GM19468 (cell line): ENCODE data around the gene ZC3H7B.
"Not testable (repeated sequence)": the region's sequence is repeated elsewhere in the genome, so short reads cannot be mapped to it uniquely, and the experiment has no call there.

ENCODE experiments used
- ATAC-seq: cut with Tn5 transposase; IDR thresholded peaks from one replicate; pipeline ENCODE4 v1.9.1; 2021; ENCODE audit warnings: mild to moderate bottlenecking, moderate library complexity, moderate number of reproducible peaks; ENCODE audit not compliant: unreplicated experiment; ENCODE audit errors: extremely low read depth

Gene ZC3H7B

DNA sequence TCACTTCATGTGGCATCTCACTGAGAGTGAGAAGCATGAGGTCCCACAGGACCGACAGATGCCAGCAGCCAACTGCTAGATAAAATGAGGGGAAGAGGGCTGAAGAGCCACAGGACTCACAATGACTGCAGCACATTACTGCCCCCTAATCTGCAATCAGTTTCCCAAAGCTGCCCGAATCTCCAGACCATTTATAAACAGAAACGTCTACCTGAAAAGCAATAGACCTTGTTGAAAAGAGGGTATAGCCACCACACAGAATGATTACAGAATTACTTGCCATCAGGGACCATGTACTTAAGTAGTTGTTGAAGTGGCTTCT, 68.1 kb downstream of the ZC3H7B start:
- ATAC-seq = no peak

GRCh38 chr22:41369837-41370236, 68.5 kb downstream of the ZC3H7B start:
- no peak for ATAC-seq

GRCh38 chr22:41377846-41378245, 76.5 kb downstream of the ZC3H7B start:
- ATAC-seq = no peak

- ATAC-seq = no peak
Measured at GRCh38 chr22:41380993-41381328, 79.6 kb downstream of the ZC3H7B start.

GRCh38 chr22:41381329-41382097, 80.2 kb downstream of the ZC3H7B start, which contains the start of gene TEF:
TEF (plus strand) TSS chr22:41381942; CDS start chr22:41382045, 103 bp downstream.
- ATAC-seq = peak; percentile 53

DNA sequence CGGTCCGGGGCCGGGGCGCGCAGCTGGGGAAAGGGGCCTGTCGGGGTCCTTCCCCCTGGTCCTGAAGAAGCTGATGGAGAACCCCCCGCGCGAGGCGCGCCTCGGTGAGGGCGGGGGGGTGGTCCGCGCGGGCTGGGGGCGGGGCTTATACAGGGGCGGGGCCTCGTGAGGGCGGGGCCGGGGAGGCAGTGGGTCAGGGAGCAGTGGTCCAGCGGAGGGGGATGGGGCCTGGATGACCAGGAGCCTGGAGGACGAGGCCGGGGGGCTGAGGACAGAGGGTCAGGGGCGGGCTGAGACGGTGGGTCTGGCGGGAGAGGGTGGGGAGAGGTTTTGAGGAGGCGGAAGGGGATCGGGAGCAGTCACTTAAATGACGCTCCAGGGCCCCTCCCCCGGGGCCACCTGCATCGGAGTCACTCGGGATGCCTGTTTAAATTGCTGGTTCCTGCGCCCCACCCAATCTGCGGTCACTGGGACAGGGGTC, 80.8 kb downstream of the ZC3H7B start:
- no peak for ATAC-seq

DNA sequence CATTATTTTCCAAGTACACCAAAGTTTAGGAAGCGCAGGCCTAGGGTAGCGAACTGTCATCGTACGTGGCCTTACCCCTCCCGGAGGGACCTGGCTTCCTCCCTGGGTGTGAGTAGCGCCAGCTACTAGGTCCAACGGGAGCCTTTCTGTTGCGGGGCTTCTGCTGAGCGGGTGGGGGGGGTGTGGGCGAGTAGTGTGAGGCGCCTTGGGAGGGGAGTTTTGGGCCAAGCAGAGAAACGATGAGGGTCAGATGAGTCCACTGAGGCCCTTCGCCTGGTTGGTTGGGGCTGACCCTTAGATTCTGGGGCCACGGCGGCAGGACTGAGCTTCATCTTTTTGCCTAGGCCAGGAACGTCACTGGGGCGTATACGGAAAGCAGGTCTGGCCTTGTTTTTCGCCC, 81.3 kb downstream of the ZC3H7B start:
- ATAC-seq = no peak

- no peak for ATAC-seq
Measured at GRCh38 chr22:41383085-41383484, 81.8 kb downstream of the ZC3H7B start.

GRCh38 chr22:41384128-41384527, 82.8 kb downstream of the ZC3H7B start:
- no peak for ATAC-seq

- ATAC-seq = no peak
Measured at GRCh38 chr22:41387341-41387740, 86.0 kb downstream of the ZC3H7B start.

- ATAC-seq = no peak
Measured at GRCh38 chr22:41394012-41394356, 92.7 kb downstream of the ZC3H7B start.

- ATAC-seq = no peak
Measured at GRCh38 chr22:41395531-41396240, 94.4 kb downstream of the ZC3H7B start.

DNA sequence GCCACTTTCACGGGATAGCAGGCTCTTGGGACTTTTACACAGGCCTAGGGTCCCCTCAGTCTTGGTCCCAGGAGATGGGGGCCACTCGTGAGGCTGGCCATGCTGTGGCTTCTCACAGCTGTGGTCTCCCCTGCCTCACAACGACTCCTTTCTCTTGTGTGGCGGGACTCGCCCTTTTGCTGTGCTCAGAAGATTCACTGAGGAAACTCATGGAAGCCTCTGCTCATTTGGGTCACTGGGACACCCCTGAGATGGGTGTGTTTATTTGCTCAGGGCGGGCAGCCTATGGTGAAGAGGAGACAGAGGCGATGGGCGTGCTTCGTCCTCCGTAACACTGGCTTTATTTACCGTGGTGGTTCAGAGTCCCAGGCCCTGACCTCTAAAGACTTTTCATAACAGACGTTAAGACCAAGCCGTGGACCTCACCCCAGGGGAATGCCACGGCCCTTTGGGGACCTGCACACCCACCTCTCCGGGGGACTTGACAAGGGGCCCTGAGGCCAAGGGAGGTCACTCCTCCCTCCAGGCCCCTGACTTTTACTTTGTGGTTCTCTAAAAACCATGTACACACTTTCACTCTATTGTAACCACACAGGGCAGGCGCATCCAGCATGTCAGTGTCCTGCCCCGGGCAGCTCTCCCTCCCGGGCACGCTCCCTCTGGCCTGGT, 96.0 kb downstream of the ZC3H7B start:
- no peak for ATAC-seq

GRCh38 chr22:41398921-41399320, 97.6 kb downstream of the ZC3H7B start:
- ATAC-seq = no peak

DNA sequence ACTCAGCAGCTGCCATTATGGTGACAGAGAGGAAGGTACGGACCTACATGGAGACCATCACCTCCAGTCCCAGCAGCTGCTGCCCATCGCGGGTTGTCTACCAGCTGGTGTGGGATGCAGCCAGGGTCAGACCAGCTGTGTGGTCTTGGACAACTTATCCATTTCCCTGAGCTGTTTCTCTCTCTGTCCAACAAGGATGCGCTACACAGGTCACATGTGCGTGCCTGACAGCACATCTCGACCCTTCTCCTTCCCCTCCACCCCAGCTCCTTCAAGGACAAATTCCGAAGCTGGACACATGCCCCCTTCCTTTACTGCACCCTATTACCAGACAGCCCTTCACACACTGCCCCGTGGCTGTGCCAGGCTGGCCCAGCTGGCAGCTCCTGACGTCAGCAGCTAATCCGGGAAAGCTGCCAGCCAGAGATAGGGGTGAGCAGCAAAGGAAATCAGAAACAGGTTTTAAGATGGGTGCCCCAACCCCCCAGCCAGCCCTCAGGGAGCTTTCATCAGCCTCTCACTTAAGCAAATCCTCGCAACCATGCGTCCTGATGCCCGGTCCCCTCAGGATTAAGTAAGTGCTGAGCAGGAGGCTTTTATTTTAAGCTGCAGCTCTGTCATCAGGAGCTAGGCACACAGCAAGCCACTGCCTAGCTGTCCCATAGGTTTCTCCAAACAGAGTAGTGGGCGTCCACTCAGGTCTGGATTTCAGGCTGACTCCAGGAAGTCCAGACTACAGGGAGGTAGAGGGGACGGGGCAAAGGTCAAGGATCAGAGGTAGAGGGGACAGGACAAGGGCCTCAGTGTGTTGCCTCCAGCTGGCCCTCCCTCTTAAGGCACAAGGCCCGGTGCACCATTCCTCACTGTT, 100.7 kb downstream of the ZC3H7B start:
- ATAC-seq = no peak

GRCh38 chr22:41402851-41403250, 101.5 kb downstream of the ZC3H7B start:
- not testable (repeated sequence) for ATAC-seq

DNA sequence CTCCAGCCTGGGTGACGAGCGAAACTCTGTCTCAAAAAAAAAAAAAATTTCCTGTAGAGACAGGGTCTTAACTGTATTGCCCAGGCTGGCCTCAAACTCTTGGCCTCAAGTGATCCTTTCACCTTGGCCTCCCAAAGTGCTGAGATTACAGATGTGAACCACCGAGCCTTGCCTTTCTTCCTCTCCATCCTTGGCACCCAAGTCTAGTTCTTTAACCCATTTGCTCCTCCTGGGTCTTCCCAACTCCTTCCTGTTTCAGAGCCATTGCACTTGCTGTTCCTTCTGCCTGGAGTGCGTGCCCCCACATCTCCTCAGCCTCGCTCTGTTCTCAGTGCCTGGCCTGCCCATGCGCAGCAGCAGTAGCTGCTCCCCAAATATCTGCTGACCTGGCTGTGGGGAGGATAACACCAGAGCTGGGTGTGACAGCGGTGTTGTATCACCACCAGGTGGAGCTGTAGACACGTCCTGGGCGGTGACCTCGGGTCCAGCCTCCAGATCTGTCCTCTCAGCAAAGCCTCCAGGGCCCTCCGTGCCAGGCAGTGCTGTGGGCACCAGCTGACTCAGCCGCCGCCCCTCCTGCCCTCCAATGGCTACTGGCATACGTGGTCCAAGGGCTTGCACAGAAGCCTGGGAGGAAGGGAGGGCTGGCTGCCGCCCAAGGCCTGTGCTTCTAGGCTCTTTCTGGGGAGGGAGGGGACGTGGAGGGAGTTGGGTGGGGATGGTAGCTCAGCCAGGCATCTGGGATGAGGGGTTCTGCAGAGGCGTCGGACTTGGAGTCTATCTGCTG, 102.4 kb downstream of the ZC3H7B start:
- no peak for ATAC-seq

DNA sequence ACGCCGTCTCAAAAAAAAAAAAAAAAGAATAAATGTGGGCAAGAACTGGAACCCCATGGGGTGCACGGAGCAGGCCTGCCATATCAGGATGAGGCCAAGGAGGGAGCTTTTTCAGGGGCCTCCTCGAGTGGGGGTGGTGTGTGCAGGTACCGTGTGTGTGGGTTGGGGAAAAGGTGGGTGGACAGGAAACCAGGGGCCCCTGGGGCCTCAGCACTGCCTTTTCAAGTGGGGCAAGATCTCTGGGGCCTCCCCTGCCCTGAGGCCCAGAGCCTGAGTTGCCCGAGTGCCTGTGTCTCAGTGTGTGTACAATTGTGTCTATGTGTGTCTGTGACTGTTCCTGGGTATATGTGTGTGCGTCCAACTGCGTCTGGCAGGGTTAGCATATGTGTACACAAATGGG, 104.3 kb downstream of the ZC3H7B start:
- ATAC-seq = no peak

GRCh38 chr22:41406410-41406809, 105.1 kb downstream of the ZC3H7B start:
- no peak for ATAC-seq

GRCh38 chr22:41407433-41407832, 106.1 kb downstream of the ZC3H7B start:
- ATAC-seq = no peak
